Small intestine (tissue), 7 donors: ENCODE results near the gene MICA. TPM values are rescaled to one million over a fixed set of nuclear protein-coding genes. Genes with fewer than 3 reads are reported as not detected.

Experiments
- DNase-seq, 2 donors: peaks; one replicate each; pipeline versions ENCODE4 v3.0.0 to v3.0.0-alpha.2; 2013
- FAIRE-seq: peaks from 2 replicates; lab custom pipeline; 2012; peaks lifted over from hg19 to GRCh38; lab: Jason Lieb, UNC
- H3K27ac ChIP-seq, 3 donors: one replicate each; pipeline ENCODE4 v1.5.1; 2013; ENCODE audit warnings: low read length in 2 of 3, mild to moderate bottlenecking in 2 of 3, control low read depth in 1 of 3, inconsistent platforms in 1 of 3, low read depth in 1 of 3, moderate library complexity in 1 of 3
- H3K27me3 ChIP-seq, 3 donors: one replicate each; pipeline ENCODE4 v1.6.1; 2013; ENCODE audit warnings: low read length in 3 of 3, inconsistent platforms in 1 of 3; ENCODE audit not compliant: control insufficient read depth in 3 of 3, insufficient read depth in 3 of 3
- H3K36me3 ChIP-seq, 3 donors: one replicate each; pipeline ENCODE4 v1.6.1; 2013; ENCODE audit warnings: low read length in 3 of 3, inconsistent platforms in 1 of 3, low read depth in 1 of 3, mild to moderate bottlenecking in 1 of 3, moderate library complexity in 1 of 3; ENCODE audit not compliant: control insufficient read depth in 3 of 3, insufficient read depth in 2 of 3
- H3K4me1 ChIP-seq, 3 donors: one replicate each; pipeline ENCODE4 v1.6.1; 2013; ENCODE audit warnings: low read length in 2 of 3, inconsistent platforms in 1 of 3, low read depth in 1 of 3, mild to moderate bottlenecking in 1 of 3, moderate library complexity in 1 of 3; ENCODE audit not compliant: control insufficient read depth in 3 of 3, insufficient read depth in 2 of 3
- H3K4me3 ChIP-seq, 3 donors: one replicate each; pipeline ENCODE4 v1.5.1; 2013; ENCODE audit warnings: low read length in 3 of 3, control low read depth in 1 of 3, inconsistent platforms in 1 of 3, low read depth in 1 of 3, mild to moderate bottlenecking in 1 of 3, moderate library complexity in 1 of 3
- H3K9me3 ChIP-seq, 2 donors: one replicate each; pipeline ENCODE4 v1.6.1; 2013; ENCODE audit warnings: low read depth in 1 of 2, low read length in 1 of 2; ENCODE audit not compliant: control insufficient read depth in 2 of 2, insufficient read depth in 1 of 2
- WGBS, 3 donors: extraction: QIAGEN DNeasy Blood & Tissue Kit; methylation state at CpG; one replicate each; pipeline ENCODE4 v1.1.7; 2013; 5-methylcytosine and 5-hydroxymethylcytosine counted together
- polyA plus RNA-seq, 4 donors: library from polyadenylated mRNA; stranded (reverse) in 3 of 4; unstranded in 1 of 4; fragments of 200-250 nt in 3 of 4; fragments of 120-200 nt in 1 of 4; gene quantifications; one replicate each; pipeline versions ENCODE4 v1.2.1 to v1.2.3, GENCODE V29; 2013
- donor health status: healthy with polysubstance abuse.
- donor health status: control.
- donor health status: control.
- donor health status: Bipolar disorder and iron deficiency.
- donor health status: healthy.

Gene MICA
- polyA plus RNA-seq, 4 donors: 3.1 to 28.6 (median 19.3) TPM

DNA sequence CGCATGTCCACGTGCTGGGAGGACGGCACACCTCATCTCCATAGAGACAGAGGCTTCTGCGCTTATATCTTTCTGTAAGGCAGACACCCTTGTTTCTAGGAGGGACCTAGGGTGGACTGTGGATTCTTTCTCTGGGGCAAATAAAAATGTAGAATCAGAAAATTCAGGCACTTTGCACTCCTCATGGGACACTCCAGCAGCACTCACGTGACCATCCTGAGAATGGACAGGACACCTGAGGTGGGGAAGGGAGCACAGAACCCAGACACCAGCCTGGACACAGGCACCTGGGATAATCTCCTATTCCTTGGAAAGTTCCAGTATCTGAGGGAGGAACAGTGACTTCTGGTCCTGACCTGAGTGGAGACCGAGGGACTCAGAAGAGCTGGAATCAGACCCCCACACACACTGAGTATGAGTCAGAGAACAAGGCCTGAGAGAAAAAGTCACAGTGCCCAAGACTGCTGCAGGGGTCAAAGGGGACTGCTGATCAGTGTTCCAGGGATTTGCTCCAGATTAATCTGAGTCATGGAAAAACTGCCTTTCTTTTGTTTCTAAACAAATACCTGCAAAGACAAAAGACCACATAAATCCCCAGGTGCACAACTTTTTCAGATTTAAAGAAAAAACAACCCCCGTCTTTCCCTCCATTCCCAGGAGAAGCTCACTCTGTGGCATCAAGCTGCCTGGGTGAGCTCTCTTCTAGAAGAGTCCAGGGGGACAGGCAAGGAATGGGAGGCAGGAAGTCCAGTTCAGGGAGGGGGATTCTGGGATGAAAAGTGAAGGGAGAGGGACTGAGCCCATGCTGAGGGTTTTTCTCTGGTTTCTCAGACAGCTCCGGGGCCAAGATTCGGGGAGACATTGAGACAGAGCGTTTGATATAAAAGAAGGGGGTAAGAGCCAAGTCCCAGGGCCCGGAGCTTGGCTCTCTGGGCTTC is 58.9 kb downstream of the MICA start:
- DNase-seq: peak in 1 of 2 donors; percentile 24
- no peaks in the 10 kb centered on the region for H3K27me3 ChIP-seq
- 55 to 59% (median 58%) methylated on average over 11 of the region's 11 CpGs for WGBS, 3 donors
- H3K9me3 ChIP-seq: no peaks in the 10 kb centered on the region
- H3K4me3 ChIP-seq: peak overlapping the region in 2 of 3 donors; percentile 55 to 72
- H3K27ac ChIP-seq: peak overlapping the region in 2 of 3 donors; percentile 49 to 89
- no peak for FAIRE-seq
- H3K4me1 ChIP-seq: peaks cover 6 to 10% (median 7%) of the 10 kb centered on the region in 3 donors
- peaks cover 0 to 2% (median 0%) of the 10 kb centered on the region in 3 donors for H3K36me3 ChIP-seq

DNA sequence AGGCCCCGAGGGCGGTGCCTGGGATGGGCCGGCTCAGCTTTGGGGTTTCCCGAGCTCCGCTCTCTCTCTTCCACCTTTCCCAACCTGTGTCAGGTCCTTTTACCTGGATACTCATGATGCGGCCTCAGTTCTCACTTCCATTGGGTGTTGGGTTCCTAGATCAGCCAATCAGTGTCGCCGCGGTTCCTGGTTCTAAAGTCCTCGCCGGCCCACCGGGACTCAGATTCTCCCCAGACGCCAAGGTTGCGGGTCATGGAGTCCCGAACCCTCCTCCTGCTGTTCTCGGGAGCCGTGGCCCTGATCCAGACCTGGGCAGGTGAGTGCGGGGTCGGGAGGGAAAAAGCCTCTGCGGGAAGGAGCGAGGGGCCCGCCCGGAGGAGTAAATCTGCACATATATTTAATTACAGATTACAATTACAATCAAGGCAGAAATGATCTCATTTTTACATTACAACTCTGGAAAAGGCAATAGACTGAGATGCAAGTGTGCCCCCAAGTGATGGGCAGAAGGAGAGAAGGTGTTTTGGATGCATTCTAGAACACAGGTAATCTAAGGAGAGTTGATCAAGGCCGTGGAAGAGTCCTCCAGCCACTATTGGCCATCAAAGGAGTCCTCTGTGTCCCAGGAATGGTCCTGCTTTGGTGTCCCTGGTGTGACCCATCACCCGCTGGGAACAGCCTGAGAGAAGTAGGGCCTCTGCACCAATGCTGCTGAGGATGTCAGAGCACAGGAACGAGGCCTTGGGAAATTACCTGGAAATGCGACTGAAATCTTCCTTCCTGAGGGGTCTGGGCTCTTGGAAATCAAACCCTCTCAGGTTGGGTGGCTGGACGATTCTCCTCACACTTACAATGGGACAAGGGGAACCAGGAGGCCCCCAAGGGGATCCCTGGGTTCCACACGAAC is 59.8 kb downstream of the MICA start:
- FAIRE-seq (no peak), DNase-seq (peak; percentile 93 to 97)
- H3K4me1 ChIP-seq: peaks cover 6 to 13% (median 7%) of the 10 kb centered on the region in 3 donors
- H3K9me3 ChIP-seq: no peaks in the 10 kb centered on the region
- no peaks in the 10 kb centered on the region for H3K27me3 ChIP-seq
- WGBS, 3 donors: 1 to 12% (median 5%) methylated on average over 28 to 29 of the region's 29 CpGs
- peaks cover 0 to 2% (median 0%) of the 10 kb centered on the region in 3 donors for H3K36me3 ChIP-seq
- peak overlapping the region in 2 of 3 donors; percentile 67 to 89 for H3K27ac ChIP-seq
- H3K4me3 ChIP-seq: peak overlapping the region; percentile 55 to 72 (median 69)

DNA sequence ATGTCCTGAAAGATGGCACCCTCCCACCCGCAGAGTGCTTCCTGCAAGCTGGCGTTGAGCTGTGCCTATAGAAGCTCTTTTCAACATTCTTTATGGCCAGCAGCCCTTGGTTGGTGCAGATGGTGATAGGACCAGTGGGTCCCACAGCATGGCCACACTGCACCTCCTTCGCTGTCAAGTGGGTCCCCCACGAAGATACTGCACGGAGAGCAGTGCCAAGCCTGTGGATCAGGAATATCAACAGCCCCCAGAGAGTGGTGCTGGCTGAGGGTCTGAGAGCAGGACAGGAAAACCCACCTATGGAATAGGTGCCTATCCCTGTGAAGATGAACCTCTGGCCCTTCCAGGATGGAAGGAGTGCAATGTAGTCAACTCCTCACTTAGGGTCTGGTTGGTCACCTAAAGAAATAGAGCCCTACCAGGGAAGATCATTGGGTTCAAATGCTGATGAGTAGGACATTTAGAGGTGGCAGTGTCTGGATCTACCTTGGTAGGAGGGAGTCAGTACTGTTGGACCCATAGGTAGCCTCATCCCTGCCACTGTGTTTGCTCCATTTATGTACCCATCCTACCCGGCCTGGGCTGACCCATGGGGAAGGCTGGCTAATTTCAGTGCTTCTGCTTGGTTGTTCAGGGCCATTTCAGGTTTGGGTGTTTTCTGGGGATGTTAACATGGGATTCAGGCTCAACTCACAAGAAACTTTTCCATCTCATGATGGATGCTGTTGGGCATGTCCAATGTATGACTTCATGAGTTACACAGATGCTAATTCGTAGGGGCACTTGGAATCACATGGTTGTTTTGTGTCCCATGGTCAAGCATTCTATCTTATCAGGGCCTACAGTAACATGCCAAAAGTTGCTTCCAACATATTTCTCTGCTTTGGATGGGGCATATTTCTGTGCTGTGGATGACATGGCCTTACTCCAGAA is 61.1 kb downstream of the MICA start:
- no peak for FAIRE-seq

More for the DNA sequence above, 61.1 kb downstream of the MICA start:
- Histone ChIP-seq H3K27me3 (peaks cover 0 to 3% (median 0%) of the 10 kb centered on the region in 3 donors), H3K36me3 (peaks cover 0 to 2% (median 0%) of the 10 kb centered on the region in 3 donors), H3K9me3 (no peaks in the 10 kb centered on the region), H3K27ac (no peak overlapping the region), H3K4me3 (peak overlapping the region in 2 of 3 donors; percentile 69 to 72), H3K4me1 (peaks cover 6 to 18% (median 7%) of the 10 kb centered on the region in 3 donors)
- 65 to 76% (median 67%) methylated on average over 7 of the region's 7 CpGs for WGBS, 3 donors
- no peak for DNase-seq

Other genes with a start within 250 kb of the MICA start
- 10 to 100 TPM; 13.2 to 29.0 (median 15.1) TPM for gene CCHCR1, start 245.8 kb upstream of the MICA start, polyA plus RNA-seq
- gene TCF19, start 245.0 kb upstream of the MICA start, polyA plus RNA-seq: 10 to 100 TPM in 1 of 4 donors, 1 to 10 TPM in 3; 1.8 to 12.8 (median 4.9) TPM
- 10 to 100 TPM in 2 of 4 donors, 1 to 10 TPM in 1, under 1 TPM in 1; 0.10 to 32.0 (median 18.4) TPM for gene POU5F1, start 232.9 kb upstream of the MICA start, polyA plus RNA-seq
- 100 to 1,000 TPM; 219 to 486 (median 456) TPM for gene HLA-C, start 131.5 kb upstream of the MICA start, polyA plus RNA-seq
- 1,000 to 10,000 TPM in 2 of 4 donors, 100 to 1,000 TPM in 2; 282 to 2,421 (median 1,159) TPM for gene HLA-B, start 46.4 kb upstream of the MICA start, polyA plus RNA-seq
- 1 to 10 TPM in 3 of 4 donors, under 1 TPM in 1; 0.69 to 6.1 (median 2.0) TPM for gene MICB, start 94.5 kb downstream of the MICA start, polyA plus RNA-seq
- not detected for gene MCCD1, start 125.4 kb downstream of the MICA start, polyA plus RNA-seq
- 100 to 1,000 TPM; 307 to 440 (median 358) TPM for gene DDX39B, start 138.4 kb downstream of the MICA start, polyA plus RNA-seq
- 1 to 10 TPM in 3 of 4 donors, under 1 TPM in 1; 0.81 to 6.3 (median 1.9) TPM for gene ATP6V1G2, start 143.0 kb downstream of the MICA start, polyA plus RNA-seq
- 10 to 100 TPM; 26.2 to 47.3 (median 31.8) TPM for gene NFKBIL1, start 144.0 kb downstream of the MICA start, polyA plus RNA-seq
- gene LTA, start 168.7 kb downstream of the MICA start, polyA plus RNA-seq: 1 to 10 TPM in 1 of 4 donors, under 1 TPM in 1, not detected in 2; 0.24 to 1.0 TPM
- gene TNF, start 172.0 kb downstream of the MICA start, polyA plus RNA-seq: under 1 TPM in 3 of 4 donors, not detected in 1; 0.18 to 0.59 (median 0.45) TPM
- 10 to 100 TPM in 1 of 4 donors, 1 to 10 TPM in 3; 4.0 to 19.7 (median 8.0) TPM for gene LTB, start 178.8 kb downstream of the MICA start, polyA plus RNA-seq
- 10 to 100 TPM in 2 of 4 donors, 1 to 10 TPM in 2; 3.1 to 37.0 (median 14.5) TPM for gene LST1, start 182.7 kb downstream of the MICA start, polyA plus RNA-seq
- gene NCR3, start 189.4 kb downstream of the MICA start, polyA plus RNA-seq: 1 to 10 TPM in 1 of 4 donors, under 1 TPM in 1, not detected in 2; 0.33 to 1.4 TPM
- 100 to 1,000 TPM in 1 of 4 donors, 10 to 100 TPM in 2, 1 to 10 TPM in 1; 5.6 to 102 (median 48.9) TPM for gene AIF1, start 211.6 kb downstream of the MICA start, polyA plus RNA-seq
- 100 to 1,000 TPM in 1 of 4 donors, 10 to 100 TPM in 3; 54.6 to 104 (median 74.4) TPM for gene PRRC2A, start 217.1 kb downstream of the MICA start, polyA plus RNA-seq
- gene BAG6, start 249.1 kb downstream of the MICA start, polyA plus RNA-seq: 100 to 1,000 TPM; 193 to 381 (median 284) TPM